ENCODE results near the gene CLCNKA.
"Not testable (repeated sequence)": the region's sequence is repeated elsewhere in the genome, so short reads cannot be mapped to it uniquely, and the experiment has no call there.

Gene CLCNKA

GRCh38 chr1:16017461-16018303, 4.2 kb upstream of the CLCNKA start, which contains the start of gene HSPB7:
Gene HSPB7, minus strand, starts transcription at chr1:16018043. Its CDS starts 80 bp downstream, at chr1:16017963.
- DNase-seq = peak; percentile 50
- no peak within 1 kb of the TSS for H3K27ac Mint-ChIP-seq
- no peak within 1 kb of the TSS for H3K4me3 Mint-ChIP-seq

GRCh38 chr1:16018308-16018707, 3.5 kb upstream of the CLCNKA start:
- no peak overlapping the region for H3K27ac Mint-ChIP-seq
- peaks cover 33% of the 10 kb centered on the region for H3K27me3 Mint-ChIP-seq (ENCODE audit: low read depth, poor library complexity)
- H3K36me3 Mint-ChIP-seq (ENCODE audit: low read depth) = no peaks in the 10 kb centered on the region
- no peaks in the 10 kb centered on the region for H3K9me3 Mint-ChIP-seq
- peaks cover 69% of the 10 kb centered on the region for H3K4me1 Mint-ChIP-seq
- no peak overlapping the region for H3K4me3 Mint-ChIP-seq
- no peak for DNase-seq
- TF ChIP-seq CTCF (IDR thresholded peaks at IDR 0.05) = no peak

More at GRCh38 chr1:16017461-16018303, 4.2 kb upstream of the CLCNKA start, which contains the start of gene HSPB7:
- TF ChIP-seq CTCF (IDR thresholded peaks at IDR 0.05) = no peak
- H3K27me3 Mint-ChIP-seq (ENCODE audit: low read depth, poor library complexity) = peaks cover 33% of the 10 kb centered on the region
- no peaks in the 10 kb centered on the region for H3K36me3 Mint-ChIP-seq (ENCODE audit: low read depth)
- H3K4me1 Mint-ChIP-seq = peaks cover 69% of the 10 kb centered on the region
- H3K9me3 Mint-ChIP-seq = no peaks in the 10 kb centered on the region

GRCh38 chr1:16018749-16019643, 2.8 kb upstream of the CLCNKA start:
- no peaks in the 10 kb centered on the region for H3K9me3 Mint-ChIP-seq
- H3K4me3 Mint-ChIP-seq = no peak overlapping the region
- H3K4me1 Mint-ChIP-seq = peaks cover 62% of the 10 kb centered on the region
- TF ChIP-seq CTCF (IDR thresholded peaks at IDR 0.05) = no peak
- no peak for DNase-seq
- peaks cover 31% of the 10 kb centered on the region for H3K27me3 Mint-ChIP-seq (ENCODE audit: low read depth, poor library complexity)
- no peaks in the 10 kb centered on the region for H3K36me3 Mint-ChIP-seq (ENCODE audit: low read depth)
- H3K27ac Mint-ChIP-seq = no peak overlapping the region

GRCh38 chr1:16019644-16020277, 2.1 kb upstream of the CLCNKA start:
- Mint-ChIP-seq H3K4me1 (peaks cover 54% of the 10 kb centered on the region), H3K27me3 (ENCODE audit: low read depth, poor library complexity) (peaks cover 38% of the 10 kb centered on the region), H3K4me3 (no peak overlapping the region), H3K9me3 (no peaks in the 10 kb centered on the region), H3K36me3 (ENCODE audit: low read depth) (no peaks in the 10 kb centered on the region), H3K27ac (no peak overlapping the region)
- DNase-seq = no peak
- TF ChIP-seq CTCF (IDR thresholded peaks at IDR 0.05) = no peak

GRCh38 chr1:16020325-16020724, 1.5 kb upstream of the CLCNKA start:
- H3K4me1 Mint-ChIP-seq = peaks cover 48% of the 10 kb centered on the region

GRCh38 chr1:16020878-16021277, 958 bp upstream of the CLCNKA start:
- peaks cover 43% of the 10 kb centered on the region for H3K4me1 Mint-ChIP-seq
- not testable (repeated sequence) for H3K36me3 Mint-ChIP-seq (ENCODE audit: low read depth); H3K27ac Mint-ChIP-seq; H3K9me3 Mint-ChIP-seq; DNase-seq; H3K4me3 Mint-ChIP-seq
- peaks cover 36% of the 10 kb centered on the region for H3K27me3 Mint-ChIP-seq (ENCODE audit: low read depth, poor library complexity)

More at GRCh38 chr1:16020325-16020724, 1.5 kb upstream of the CLCNKA start:
- no peak overlapping the region for H3K4me3 Mint-ChIP-seq
- no peak overlapping the region for H3K27ac Mint-ChIP-seq
- peaks cover 37% of the 10 kb centered on the region for H3K27me3 Mint-ChIP-seq (ENCODE audit: low read depth, poor library complexity)
- no peak for TF ChIP-seq CTCF (IDR thresholded peaks at IDR 0.05)
- no peak for DNase-seq
- no peaks in the 10 kb centered on the region for H3K36me3 Mint-ChIP-seq (ENCODE audit: low read depth)
- no peaks in the 10 kb centered on the region for H3K9me3 Mint-ChIP-seq

All from nephron progenitor cell (in vitro differentiated cells).